CD4-positive, alpha-beta T cell treated with Interleukin-6 at 100 ng/mL for 8 hours (primary cell): Measurements from ENCODE around the gene RNF182.
"Not testable (repeated sequence)": the region's sequence is repeated elsewhere in the genome, so short reads cannot be mapped to it uniquely, and the experiment has no call there.

ENCODE experiments used
- DNase-seq: peaks from one replicate; pipeline ENCODE4 v3.0.0-alpha.2; 2020; ENCODE audit warnings: mixed read lengths, low spot score

The RNF182 gene

GRCh38 chr6:13917141-13917540 lies 7.6 kb upstream of the RNF182 start:
- no peak for DNase-seq

- DNase-seq = no peak
Observed at GRCh38 chr6:13918686-13919250, 6.0 kb upstream of the RNF182 start.

GRCh38 chr6:13919861-13920260 lies 4.9 kb upstream of the RNF182 start:
- DNase-seq = no peak

- no peak for DNase-seq
Observed at GRCh38 chr6:13920552-13920951, 4.2 kb upstream of the RNF182 start.

- no peak for DNase-seq
Observed at GRCh38 chr6:13922750-13923149, 2.0 kb upstream of the RNF182 start.

GRCh38 chr6:13923527-13924145 lies 1.1 kb upstream of the RNF182 start:
- no peak for DNase-seq

- no peak for DNase-seq
Observed at GRCh38 chr6:13924146-13924948, 405 bp upstream of the RNF182 start.

- no peak for DNase-seq
Observed at GRCh38 chr6:13926378-13926777, 1.6 kb downstream of the RNF182 start.

GRCh38 chr6:13927203-13927602 lies 2.5 kb downstream of the RNF182 start:
- DNase-seq = no peak

GRCh38 chr6:13929196-13929595 lies 4.4 kb downstream of the RNF182 start:
- no peak for DNase-seq

- no peak for DNase-seq
Observed at GRCh38 chr6:13931797-13932402, 7.1 kb downstream of the RNF182 start.

- DNase-seq = no peak
Observed at GRCh38 chr6:13932785-13933184, 8.0 kb downstream of the RNF182 start.

GRCh38 chr6:13934721-13935120 lies 10.0 kb downstream of the RNF182 start:
- no peak for DNase-seq

- DNase-seq = no peak
Observed at GRCh38 chr6:13935190-13935880, 10.6 kb downstream of the RNF182 start.

- not testable (repeated sequence) for DNase-seq
Observed at GRCh38 chr6:13935881-13936261, 11.1 kb downstream of the RNF182 start.

- DNase-seq = no peak
Observed at GRCh38 chr6:13941902-13942301, 17.1 kb downstream of the RNF182 start.

- DNase-seq = no peak
Observed at GRCh38 chr6:13943943-13944342, 19.2 kb downstream of the RNF182 start.

- no peak for DNase-seq
Observed at GRCh38 chr6:13946506-13946905, 21.8 kb downstream of the RNF182 start.

- no peak for DNase-seq
Observed at GRCh38 chr6:13947611-13948178, 22.9 kb downstream of the RNF182 start.

GRCh38 chr6:13952101-13952500 lies 27.3 kb downstream of the RNF182 start:
- no peak for DNase-seq

- DNase-seq = no peak
Observed at GRCh38 chr6:13953061-13953705, 28.4 kb downstream of the RNF182 start.
